GM12874 (cell line): Measurements from ENCODE around the gene ADAMTS1.

ENCODE experiments used
- TF ChIP-seq, protein P1 (sequence below): IDR thresholded peaks from 2 replicates; pipeline ENCODE4 v1.5.1; 2011; ENCODE audit warnings: low read depth, mild to moderate bottlenecking, control low read depth, low read length, moderate library complexity; ENCODE audit not compliant: insufficient read depth

The ADAMTS1 gene

DNA sequence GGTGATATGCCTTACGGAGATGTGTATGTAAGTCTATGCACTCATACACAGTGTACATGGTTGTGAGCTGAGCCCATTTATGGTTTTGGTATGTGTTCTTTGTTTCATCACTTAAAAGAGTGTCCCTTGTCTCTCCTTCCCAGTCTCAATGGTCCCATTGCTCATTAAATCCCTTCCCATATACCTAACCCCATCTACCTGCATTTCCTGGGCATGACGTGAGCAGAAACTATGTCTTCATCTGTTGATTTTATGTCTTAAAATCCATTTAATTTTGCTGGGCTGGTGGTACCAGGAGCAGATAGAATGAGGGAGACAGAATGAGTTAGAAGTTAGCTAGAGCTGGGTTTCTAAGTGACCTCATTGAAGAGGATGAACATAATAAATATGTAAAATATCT is 44.8 kb downstream of the ADAMTS1 start:
- TF ChIP-seq, protein P1, sequence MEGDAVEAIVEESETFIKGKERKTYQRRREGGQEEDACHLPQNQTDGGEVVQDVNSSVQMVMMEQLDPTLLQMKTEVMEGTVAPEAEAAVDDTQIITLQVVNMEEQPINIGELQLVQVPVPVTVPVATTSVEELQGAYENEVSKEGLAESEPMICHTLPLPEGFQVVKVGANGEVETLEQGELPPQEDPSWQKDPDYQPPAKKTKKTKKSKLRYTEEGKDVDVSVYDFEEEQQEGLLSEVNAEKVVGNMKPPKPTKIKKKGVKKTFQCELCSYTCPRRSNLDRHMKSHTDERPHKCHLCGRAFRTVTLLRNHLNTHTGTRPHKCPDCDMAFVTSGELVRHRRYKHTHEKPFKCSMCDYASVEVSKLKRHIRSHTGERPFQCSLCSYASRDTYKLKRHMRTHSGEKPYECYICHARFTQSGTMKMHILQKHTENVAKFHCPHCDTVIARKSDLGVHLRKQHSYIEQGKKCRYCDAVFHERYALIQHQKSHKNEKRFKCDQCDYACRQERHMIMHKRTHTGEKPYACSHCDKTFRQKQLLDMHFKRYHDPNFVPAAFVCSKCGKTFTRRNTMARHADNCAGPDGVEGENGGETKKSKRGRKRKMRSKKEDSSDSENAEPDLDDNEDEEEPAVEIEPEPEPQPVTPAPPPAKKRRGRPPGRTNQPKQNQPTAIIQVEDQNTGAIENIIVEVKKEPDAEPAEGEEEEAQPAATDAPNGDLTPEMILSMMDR: no peak

DNA sequence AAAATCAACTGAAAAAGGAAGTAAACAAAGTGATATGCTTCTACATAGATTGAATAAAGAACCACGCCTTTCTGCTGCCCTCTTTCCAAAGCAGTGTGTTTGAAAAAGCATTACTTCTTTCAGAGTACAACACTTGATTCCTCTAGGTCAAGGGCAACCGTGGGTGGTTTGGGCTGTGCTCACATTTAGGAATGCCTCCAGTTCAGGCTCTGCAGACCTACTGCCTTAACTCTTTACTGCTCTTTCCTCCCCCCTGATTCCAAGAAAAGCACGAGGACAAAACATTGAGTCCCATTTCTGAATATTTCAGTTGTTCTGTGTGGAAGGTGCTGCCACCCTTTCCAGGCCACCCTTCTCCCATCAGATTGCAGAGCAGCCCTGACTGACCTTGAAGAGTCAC is 45.2 kb downstream of the ADAMTS1 start:
- TF ChIP-seq, protein P1: no peak

DNA sequence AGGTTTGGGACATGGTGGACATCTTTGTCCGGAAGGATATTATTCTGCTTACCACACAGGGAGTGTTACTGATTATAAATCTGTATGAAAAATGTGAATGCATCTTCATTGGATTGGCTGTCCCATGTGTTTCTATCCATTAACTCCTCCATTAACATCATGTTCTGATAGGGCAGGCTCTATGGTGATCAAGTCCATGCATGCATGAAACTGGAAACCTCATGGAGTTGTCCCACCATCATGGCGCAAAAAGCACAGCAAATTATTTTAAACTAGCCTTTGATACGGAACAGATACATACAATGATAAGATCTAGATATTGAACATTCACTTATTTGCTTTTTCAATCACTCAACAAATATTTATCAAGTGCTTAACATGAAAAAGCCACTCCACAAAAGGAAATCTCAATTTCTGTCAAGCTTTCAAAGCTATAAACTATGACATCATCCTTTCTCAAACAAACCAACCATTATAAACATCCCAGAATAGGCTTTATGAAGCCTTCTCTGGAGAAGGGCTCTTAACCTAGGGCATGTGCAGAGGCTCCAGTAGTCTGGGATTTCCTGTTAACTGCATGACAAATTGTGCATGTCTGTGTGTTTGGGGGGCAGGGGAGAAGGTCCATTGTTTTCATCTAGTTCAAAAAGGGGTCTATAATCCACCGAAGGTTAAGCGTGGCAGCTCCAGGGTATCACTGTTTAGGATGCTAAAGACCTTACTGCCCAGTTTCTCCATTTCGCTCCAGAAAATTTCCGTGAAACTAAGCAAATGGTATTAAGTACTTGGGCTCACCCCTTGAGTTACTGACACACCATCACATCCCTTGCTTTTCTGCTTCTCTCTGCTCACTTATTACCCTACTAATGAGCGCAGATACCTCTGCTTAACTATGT is 46.1 kb downstream of the ADAMTS1 start:
- TF ChIP-seq, protein P1: no peak

DNA sequence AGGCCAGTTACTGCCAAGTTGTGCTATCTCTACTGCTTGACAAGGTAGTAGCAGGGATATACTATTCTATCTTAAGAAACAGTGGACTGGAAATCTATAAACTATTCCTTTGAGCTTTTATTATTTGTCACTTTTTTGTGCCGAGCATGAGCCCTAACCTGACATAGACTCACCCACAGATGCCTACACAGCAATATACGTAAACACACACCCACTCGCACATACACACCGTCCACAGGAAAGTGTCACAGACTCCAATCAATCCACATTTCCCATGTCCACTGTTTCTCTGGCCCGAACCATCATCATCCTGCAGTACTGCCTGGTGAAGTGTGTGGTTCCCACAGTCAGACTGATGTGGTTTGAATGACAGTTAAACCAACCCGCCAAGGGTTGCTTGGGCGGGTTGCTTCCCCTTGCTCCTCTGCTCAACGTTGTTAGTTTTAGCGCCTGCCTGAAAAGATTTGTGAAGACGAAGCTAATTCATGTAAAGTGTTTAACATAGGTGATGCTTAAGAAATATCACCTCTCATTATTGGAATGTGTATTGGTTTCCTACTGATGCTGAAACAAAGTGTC is 47.2 kb downstream of the ADAMTS1 start:
- TF ChIP-seq, protein P1: no peak

DNA sequence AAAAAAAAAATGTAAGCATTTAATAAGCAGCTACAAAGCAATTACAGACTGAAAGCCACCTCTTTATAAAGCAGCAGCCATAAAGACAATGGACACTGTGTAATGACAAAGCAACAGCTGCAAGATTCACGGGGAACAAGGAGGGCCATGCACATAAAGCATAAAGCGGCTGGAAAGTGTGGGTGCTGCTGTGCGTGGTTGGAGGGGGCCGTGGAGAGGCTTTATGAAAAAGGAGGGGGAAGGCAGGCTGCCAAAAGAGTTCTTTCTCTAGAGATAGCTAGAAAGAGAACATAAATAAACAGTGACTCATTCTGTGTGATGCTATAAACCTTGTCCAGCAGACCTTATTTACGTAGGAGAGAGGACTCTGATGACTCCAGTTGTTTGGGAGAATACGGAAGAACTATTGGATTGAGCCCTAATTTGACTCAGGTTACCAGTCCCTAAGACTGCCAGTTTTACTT is 49.3 kb downstream of the ADAMTS1 start:
- TF ChIP-seq, protein P1: no peak

DNA sequence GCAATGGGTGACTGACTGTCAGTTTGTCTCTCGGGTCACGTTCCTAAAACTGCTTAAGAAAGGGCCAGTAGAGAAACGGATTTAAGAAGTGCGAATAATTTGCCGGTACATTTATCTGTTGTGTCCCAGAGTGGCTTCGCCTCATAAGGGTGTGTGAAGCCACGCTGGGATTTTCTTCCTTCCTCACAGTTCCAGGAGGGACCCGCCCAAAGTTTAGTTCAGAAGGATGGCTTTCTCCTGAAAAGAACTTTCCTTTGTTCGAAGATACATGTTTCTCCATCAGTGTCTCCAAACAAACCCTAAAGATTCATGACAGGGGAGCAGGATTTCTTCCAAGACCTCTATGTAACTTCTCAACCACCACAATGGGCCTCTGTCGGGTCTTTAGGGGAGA is 49.8 kb downstream of the ADAMTS1 start:
- TF ChIP-seq, protein P1: no peak

DNA sequence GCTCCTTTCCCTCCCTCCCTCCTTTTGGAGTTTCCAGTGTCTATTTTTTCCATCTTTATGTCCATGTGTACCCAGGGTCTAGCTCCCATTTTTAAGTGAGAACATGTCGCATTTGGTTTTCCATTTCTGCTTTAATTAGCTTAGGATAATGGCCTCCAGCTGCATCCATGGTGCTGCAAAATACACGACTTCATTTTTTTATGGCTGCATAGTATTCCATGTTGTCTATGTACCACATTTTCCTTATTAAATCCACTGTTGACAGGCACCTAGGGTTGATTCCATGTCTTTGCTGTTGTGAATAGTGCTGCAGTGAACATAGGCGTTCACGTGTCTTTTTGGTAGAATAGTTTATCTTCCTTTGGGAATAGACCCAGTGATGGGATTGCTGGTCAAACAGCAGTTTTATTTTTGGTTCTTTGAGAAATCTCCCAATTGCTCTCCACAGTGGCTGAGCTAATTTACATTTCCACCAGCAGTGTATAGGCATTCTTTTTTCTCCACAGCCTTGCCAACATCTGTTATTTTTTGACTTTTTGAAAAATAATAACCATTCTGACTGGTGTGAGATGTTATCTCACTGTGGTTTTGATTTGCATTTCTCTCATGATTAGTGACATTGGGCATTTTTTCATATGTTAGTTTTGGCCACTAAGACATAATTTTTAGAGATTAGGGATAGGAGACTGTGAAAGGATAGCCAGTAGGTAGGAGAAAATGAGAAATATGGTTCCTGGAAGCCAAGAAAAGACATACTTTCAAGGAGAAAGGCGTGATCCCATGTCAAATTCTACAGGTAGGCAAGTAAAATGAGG is 50.4 kb downstream of the ADAMTS1 start:
- TF ChIP-seq, protein P1: no peak
